AG04449 (cell line): ENCODE data around the gene UBL4A.

Experiments used
- CTCF ChIA-PET: fragments of 350-600 bp; formaldehyde crosslinking; extraction: SDS; loops from one replicate; lab custom pipeline; 2021; ENCODE audit warnings: antibody characterized with exemption; lab: Yijun Ruan, JAX
- POLR2A ChIA-PET: fragments of 400-600, 350-600 bp; formaldehyde crosslinking; extraction: SDS; loops from one replicate; lab custom pipeline; 2020; ENCODE audit warnings: antibody characterized with exemption, inconsistent platforms; lab: Yijun Ruan, JAX
- DNase-seq: peaks from one replicate; pipeline ENCODE4 v3.0.0-alpha.2; 2010; ENCODE audit warnings: low read depth, low spot score
- H3K4me3 ChIP-seq: 2 replicates; pipeline ENCODE4 v1.5.1; 2011; ENCODE audit warnings: low read depth, mild to moderate bottlenecking, control low read depth, low read length
- TF ChIP-seq, protein P1 (sequence below): IDR thresholded peaks from one replicate; pipeline ENCODE4 v1.5.1; 2011; ENCODE audit warnings: mild to moderate bottlenecking, moderate library complexity, low read length, control low read depth, inconsistent platforms; ENCODE audit not compliant: insufficient read depth; ENCODE audit errors: missing control alignments

UBL4A gene

DNA sequence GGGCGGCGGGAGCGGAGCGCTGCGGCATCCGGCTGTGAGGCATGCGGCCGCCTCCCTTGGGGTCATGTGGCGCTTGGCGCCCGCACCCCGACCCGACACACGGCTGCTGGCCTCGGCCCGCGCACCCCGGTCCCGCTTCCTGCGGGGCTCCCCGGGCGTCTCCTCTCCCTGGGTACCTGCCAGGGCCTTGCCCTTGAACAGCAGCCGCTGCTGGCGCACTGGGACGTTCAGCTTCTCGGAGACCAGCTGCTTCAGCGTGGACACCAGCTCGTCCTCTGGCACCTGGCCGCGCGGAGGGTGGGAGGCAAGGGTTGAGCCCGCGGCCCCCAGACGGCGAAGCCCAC is 391 bp downstream of the UBL4A start:
- CTCF ChIA-PET: interaction anchor here (1.0 to 2.5 kb wide), 3 partner anchors 10 to 50 kb away, joined by 4 to 9 read pairs (median 5); no protein-coding TSS in a partner anchor
- TF ChIP-seq, protein P1, sequence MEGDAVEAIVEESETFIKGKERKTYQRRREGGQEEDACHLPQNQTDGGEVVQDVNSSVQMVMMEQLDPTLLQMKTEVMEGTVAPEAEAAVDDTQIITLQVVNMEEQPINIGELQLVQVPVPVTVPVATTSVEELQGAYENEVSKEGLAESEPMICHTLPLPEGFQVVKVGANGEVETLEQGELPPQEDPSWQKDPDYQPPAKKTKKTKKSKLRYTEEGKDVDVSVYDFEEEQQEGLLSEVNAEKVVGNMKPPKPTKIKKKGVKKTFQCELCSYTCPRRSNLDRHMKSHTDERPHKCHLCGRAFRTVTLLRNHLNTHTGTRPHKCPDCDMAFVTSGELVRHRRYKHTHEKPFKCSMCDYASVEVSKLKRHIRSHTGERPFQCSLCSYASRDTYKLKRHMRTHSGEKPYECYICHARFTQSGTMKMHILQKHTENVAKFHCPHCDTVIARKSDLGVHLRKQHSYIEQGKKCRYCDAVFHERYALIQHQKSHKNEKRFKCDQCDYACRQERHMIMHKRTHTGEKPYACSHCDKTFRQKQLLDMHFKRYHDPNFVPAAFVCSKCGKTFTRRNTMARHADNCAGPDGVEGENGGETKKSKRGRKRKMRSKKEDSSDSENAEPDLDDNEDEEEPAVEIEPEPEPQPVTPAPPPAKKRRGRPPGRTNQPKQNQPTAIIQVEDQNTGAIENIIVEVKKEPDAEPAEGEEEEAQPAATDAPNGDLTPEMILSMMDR: no peak
- DNase-seq: no peak
- POLR2A ChIA-PET: interaction anchor here (0.6 to 1.1 kb wide), 3 partner anchors 20 to 88 kb away, joined by 3 read pairs; partner anchors contain the start of gene RPL10
- H3K4me3 ChIP-seq: peak overlapping the region; percentile 63

DNA sequence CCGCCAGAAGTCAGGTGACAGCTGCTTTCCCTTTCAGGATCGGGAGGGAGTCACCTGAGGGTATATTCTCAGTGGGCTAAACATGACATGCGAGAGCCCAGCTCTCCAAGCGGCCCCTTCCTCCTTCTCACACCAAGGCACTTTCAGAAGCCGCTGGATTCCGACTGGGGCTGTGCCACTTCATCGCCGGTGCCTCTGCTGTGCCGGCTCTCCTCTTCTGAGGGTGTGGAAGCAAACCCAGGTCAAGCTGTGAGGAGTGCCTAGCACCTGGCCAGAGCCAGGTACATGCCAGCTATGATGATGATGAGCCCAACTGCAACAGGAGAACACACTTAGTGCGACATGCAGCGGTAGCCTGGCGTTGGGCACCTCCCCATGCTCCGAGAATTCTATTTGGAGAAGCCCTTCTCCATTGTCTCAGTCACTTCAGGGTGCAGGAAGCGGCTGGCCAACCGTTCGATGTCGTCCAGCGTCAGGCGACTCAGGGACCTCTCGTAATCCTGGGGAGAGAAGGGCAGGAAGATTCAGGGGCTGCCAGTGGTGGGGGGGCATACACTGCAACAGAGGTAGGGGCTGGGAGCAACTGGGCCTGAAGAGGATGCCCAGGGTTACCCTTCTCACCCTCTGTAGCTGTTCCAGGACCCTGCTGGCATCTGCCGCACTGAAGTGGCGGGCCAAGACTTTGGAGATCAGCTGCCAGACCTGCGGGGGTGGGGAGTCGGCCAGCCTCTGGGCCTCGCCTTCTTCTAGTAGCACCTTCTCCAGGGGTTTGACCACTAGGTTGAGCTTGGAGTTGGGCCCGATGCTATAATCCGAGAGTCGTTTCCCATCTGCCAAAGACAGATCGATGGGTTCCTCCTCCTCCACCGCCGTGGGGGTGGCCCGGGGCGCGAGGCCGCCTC is 1.0 kb downstream of the UBL4A start:
- ChIA-PET CTCF (interaction anchor here (1.0 to 2.5 kb wide), 3 partner anchors 9 to 51 kb away, joined by 4 to 9 read pairs (median 5); no protein-coding TSS in a partner anchor), POLR2A (interaction anchor here (0.6 to 1.1 kb wide), 4 partner anchors 12 to 87 kb away, joined by 3 read pairs; partner anchors contain the start of gene RPL10)
- TF ChIP-seq, protein P1: no peak
- no peak for DNase-seq
- H3K4me3 ChIP-seq: peak overlapping the region; percentile 63

DNA sequence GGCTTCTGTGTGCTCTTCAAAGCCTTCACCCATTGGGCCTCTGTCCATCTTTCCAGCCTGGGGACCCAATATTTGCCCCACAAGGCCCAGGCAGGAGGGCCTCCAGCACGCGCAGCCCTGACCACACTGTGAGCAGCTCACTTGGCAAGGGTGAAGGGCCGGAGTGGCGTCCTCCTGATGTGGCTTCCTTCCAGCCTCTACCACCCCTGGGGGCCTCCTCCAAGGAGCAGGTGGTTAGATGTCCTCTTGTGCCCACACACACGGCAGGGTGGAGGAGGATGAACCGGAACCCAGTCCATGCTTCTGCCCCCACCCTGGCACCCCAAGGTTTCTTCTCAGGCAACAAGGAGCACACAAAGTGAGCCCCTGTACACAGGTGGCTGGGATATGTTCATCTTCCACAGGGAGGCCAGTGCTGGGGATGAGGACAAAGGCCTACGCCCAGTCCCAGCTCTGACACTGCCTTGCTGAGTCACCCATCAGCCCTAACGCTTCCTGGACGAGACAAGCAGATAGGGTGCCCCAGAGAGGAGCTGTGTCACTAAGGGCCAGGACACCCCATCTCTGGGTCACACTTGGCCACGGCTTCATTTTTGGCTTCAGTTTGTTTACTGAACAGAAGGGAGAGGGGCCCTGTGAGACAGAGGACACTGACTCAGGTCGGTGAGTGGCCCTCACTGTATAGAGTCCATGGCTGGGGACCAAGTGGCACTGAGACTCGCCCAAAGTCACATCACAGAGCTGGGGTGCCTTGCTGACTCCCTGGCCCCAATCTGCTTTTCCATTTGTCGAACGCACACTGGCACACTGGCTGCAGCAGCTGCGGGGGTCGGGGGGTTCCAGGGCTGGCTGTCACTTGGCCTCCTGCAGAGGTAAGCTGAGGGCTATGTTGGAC is 1.9 kb downstream of the UBL4A start:
- ChIA-PET CTCF (interaction anchor here (1.5 to 2.5 kb wide), 2 partner anchors 8 to 51 kb away, joined by 5 to 9 read pairs; no protein-coding TSS in a partner anchor), POLR2A (interaction anchor here (0.8 kb wide), 1 partner anchor 11 kb away, joined by 3 read pairs; no protein-coding TSS in a partner anchor)
- DNase-seq: no peak
- TF ChIP-seq, protein P1: no peak
- no peak overlapping the region for H3K4me3 ChIP-seq

DNA sequence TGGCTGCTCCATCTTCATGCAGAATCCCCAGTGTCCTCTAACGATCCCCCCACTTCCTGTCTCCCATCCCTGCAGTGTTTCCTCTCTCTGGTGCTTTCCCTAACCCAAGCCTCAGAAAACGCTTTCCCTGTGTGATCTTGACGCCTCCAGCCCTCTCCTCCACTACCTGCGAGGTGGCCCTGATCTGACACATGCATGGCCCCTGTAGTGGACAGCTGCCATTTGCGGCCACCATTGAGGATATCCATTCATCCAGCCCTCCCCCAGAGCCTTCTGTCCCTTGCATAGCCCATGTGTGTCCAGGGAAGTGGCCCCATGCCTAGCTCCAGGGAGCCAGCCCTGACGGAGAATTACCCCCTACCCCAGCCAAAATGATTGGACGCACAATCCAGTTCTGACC is 3.1 kb downstream of the UBL4A start:
- DNase-seq: no peak
- no peak overlapping the region for H3K4me3 ChIP-seq
- ChIA-PET CTCF (interaction anchor here (0.6 kb wide), 1 partner anchor 43 kb away, joined by 3 read pairs; no protein-coding TSS in a partner anchor), POLR2A (no interaction called here)
- TF ChIP-seq, protein P1: no peak

DNA sequence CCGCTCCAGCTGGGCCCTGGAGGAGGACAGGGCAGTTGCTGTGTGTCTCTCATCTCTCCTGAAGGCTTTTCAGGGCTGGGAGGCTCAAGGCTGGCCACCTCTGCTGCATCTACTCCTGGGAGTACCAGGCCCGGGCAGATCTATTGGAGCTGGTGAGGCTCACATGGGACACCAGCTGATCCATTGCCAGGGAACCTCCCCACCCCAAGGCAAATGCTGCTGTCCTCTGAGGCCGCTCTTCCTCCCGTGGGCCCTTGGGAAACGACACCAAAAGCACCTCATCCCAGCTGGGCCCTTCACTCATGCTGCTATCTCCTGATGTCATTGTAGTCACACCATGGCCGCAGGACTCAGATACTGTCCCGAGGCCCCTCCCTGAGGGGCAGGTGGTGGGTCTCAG is 3.6 kb downstream of the UBL4A start:
- ChIA-PET POLR2A (no interaction called here), CTCF (interaction anchor here (0.6 kb wide), 1 partner anchor 44 kb away, joined by 3 read pairs; no protein-coding TSS in a partner anchor)
- no peak overlapping the region for H3K4me3 ChIP-seq
- TF ChIP-seq, protein P1: no peak
- no peak for DNase-seq
